ENCODE data around the gene PPFIBP2. TPM values are rescaled to one million over a fixed set of nuclear protein-coding genes. Genes with fewer than 3 reads are reported as not detected.

The PPFIBP2 gene
- total and polyA plus RNA-seq, 2 of the 13 experiments (the other 11 are each of a cell fraction or from before 2014, with no cell fraction given) = 15.0 to 52.5 TPM

GRCh38 chr11:7513234-7514098, at the start of gene PPFIBP2 (continued):
- TF ChIP-seq TFDP1 (CRISPR knock-in tag; IDR thresholded peaks at IDR 0.05; ENCODE audit: borderline replicate concordance) (peak; percentile 20; the same call in 1 of the 2 replicates), ZNF20 (CRISPR knock-in tag; IDR thresholded peaks at IDR 0.05) (no peak), MAFK (conservative IDR thresholded peaks at IDR 0.05 in 1 of 2, IDR thresholded peaks at IDR 0.05 in 1 of 2; ENCODE audit: low read length in 2 of 2) (no peak), ZEB1 (IDR thresholded peaks at IDR 0.05; ENCODE audit: insufficient replicate concordance, low read depth) (peak; percentile 42), ZNF687 (CRISPR knock-in tag; IDR thresholded peaks at IDR 0.05) (peak; percentile 77; the same call in 1 of the 2 replicates), MAX (IDR thresholded peaks at IDR 0.05) (0 out of 2 replicates have a peak, but pooled peaks have one; percentile 26), NFYC (CRISPR knock-in tag; IDR thresholded peaks at IDR 0.05) (peak; percentile 24; the same call in 1 of the 2 replicates), SAP130 (CRISPR knock-in tag; IDR thresholded peaks at IDR 0.05; ENCODE audit: low read depth) (peak; percentile 74), ZBTB20 (CRISPR knock-in tag; IDR thresholded peaks at IDR 0.05; ENCODE audit: borderline replicate concordance, low read depth) (0 out of 2 replicates have a peak, but pooled peaks have one; percentile 13), TFE3 (CRISPR knock-in tag; IDR thresholded peaks at IDR 0.05) (0 out of 2 replicates have a peak, but pooled peaks have one; percentile 24), ZSCAN31 (CRISPR knock-in tag; IDR thresholded peaks at IDR 0.05; ENCODE audit: low read depth) (0 out of 2 replicates have a peak, but pooled peaks have one; percentile 17), U2AF1 (optimal IDR thresholded peaks at IDR 0.05; ENCODE audit: low read depth, low read length) (no peak), HNRNPUL1 (IDR thresholded peaks at IDR 0.05; ENCODE audit: low read depth, low read length) (no peak), REXO4 (CRISPR knock-in tag; IDR thresholded peaks at IDR 0.05; ENCODE audit: borderline replicate concordance) (no peak), PHF8 (CRISPR knock-in tag; IDR thresholded peaks at IDR 0.05) (peak; percentile 76), CHCHD3 (CRISPR knock-in tag; IDR thresholded peaks at IDR 0.05) (no peak), HMGXB4 (CRISPR knock-in tag; IDR thresholded peaks at IDR 0.05; ENCODE audit: borderline replicate concordance in 1 of 2, low read depth in 1 of 2) (peak; percentile 57 to 59; a peak in 2 of 4 replicates), NCOR1 (IDR thresholded peaks at IDR 0.05; ENCODE audit: borderline replicate concordance, low read length) (0 out of 2 replicates have a peak, but pooled peaks have one; percentile 17), RAD21 (CRISPR knock-in tag; IDR thresholded peaks at IDR 0.05) (peak; percentile 63)
